ENCODE measurements around the gene SP1. TPM values are rescaled to one million over a fixed set of nuclear protein-coding genes. Genes with fewer than 3 reads are reported as not detected.

The SP1 gene
- total RNA-seq, 1 donor from 2014 or later, result 49.0 TPM

DNA sequence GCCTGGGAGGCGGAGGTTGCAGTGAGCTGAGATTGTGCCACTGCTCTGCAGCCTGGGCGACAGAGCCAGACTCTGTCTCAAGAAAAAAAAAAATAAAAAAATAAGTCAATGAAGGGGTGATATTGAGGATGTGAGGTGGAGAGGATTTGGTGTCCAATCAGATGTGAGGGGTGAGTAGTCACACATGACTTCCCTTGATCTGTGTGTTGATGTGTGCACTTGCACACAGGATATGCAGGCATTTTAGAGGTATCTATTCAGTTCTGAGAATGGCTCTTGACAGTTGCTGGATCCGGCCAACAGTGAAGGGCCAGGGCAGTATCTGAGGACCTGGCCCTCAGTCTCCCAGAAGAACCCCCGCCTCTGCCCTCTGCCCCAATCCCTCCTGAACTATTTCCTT is 36.0 kb upstream of the SP1 start:
- Histone ChIP-seq H3K4me3 (peak overlapping the region in 1 of 2 donors; percentile 81), H3K27ac (no peak overlapping the region), H3K27me3 (no peaks in the 10 kb centered on the region), H3K36me3 (no peaks in the 10 kb centered on the region), H3K4me1 (peaks cover 0 to 11% of the 10 kb centered on the region in 2 donors), H3K9me3 (no peaks in the 10 kb centered on the region)
- no peak for DNase-seq (ENCODE audit: low spot score in 2 of 2)
- intact Hi-C loops (cut with DNase I), result no loop called here
- no peak for TF ChIP-seq CTCF (IDR thresholded peaks at IDR 0.05)

- no peaks in the 10 kb centered on the region for H3K9me3 ChIP-seq
- no peaks in the 10 kb centered on the region for H3K36me3 ChIP-seq
- H3K4me1 ChIP-seq, result peaks cover 0 to 11% of the 10 kb centered on the region in 2 donors
- no peak for DNase-seq (ENCODE audit: low spot score in 2 of 2)
- intact Hi-C loops (cut with DNase I), result no loop called here
- H3K27me3 ChIP-seq, result no peaks in the 10 kb centered on the region
- peak overlapping the region; percentile 74 to 81 for H3K27ac ChIP-seq
- no peak for TF ChIP-seq CTCF (IDR thresholded peaks at IDR 0.05)
- H3K4me3 ChIP-seq, result peak overlapping the region; percentile 53 to 81
Observed at GRCh38 chr12:53344487-53344823, 35.5 kb upstream of the SP1 start.

GRCh38 chr12:53344824-53345485 is 35.0 kb upstream of the SP1 start:
- Histone ChIP-seq H3K27me3 (no peaks in the 10 kb centered on the region), H3K4me3 (peak overlapping the region; percentile 53 to 81), H3K27ac (peak overlapping the region; percentile 74 to 81), H3K9me3 (no peaks in the 10 kb centered on the region), H3K36me3 (no peaks in the 10 kb centered on the region), H3K4me1 (peaks cover 0 to 11% of the 10 kb centered on the region in 2 donors)
- intact Hi-C loops (cut with DNase I), result loop anchor here (1.0 kb wide), 1 partner anchor 21 kb away; no protein-coding TSS in a partner anchor
- peak; percentile 71 to 82 (median 82) for TF ChIP-seq CTCF (IDR thresholded peaks at IDR 0.05)
- DNase-seq (ENCODE audit: low spot score in 2 of 2), result peak; percentile 19 to 89

GRCh38 chr12:53345486-53346188 is 34.3 kb upstream of the SP1 start:
- H3K4me1 ChIP-seq, result peaks cover 0 to 11% of the 10 kb centered on the region in 2 donors
- TF ChIP-seq CTCF (IDR thresholded peaks at IDR 0.05), result no peak
- no peaks in the 10 kb centered on the region for H3K9me3 ChIP-seq
- H3K27ac ChIP-seq, result peak overlapping the region; percentile 74 to 81
- intact Hi-C loops (cut with DNase I), result loop anchor here (1.0 kb wide), 1 partner anchor 21 kb away; no protein-coding TSS in a partner anchor
- H3K27me3 ChIP-seq, result no peaks in the 10 kb centered on the region
- DNase-seq (ENCODE audit: low spot score in 2 of 2), result no peak
- H3K4me3 ChIP-seq, result peak overlapping the region; percentile 53 to 81
- no peaks in the 10 kb centered on the region for H3K36me3 ChIP-seq

DNA sequence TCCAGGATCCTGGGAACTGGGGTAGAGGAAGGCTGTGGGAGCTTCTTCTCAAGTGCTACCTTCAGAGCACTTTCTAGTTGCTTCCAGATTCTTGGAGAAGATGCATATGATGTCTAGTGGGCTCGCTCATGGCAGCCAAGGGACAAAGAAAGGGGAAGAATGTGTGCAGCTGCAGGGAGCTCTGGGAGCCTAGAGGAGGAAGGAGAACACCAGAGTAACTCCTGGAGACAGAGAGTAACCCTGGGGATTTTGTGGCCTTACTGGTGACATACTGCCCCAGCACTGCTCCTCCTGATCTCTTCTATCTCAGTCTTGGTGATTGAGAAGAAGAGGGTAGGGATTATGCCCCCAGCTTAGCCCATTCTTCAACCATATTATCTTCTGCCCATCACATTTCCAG is 33.5 kb upstream of the SP1 start:
- Histone ChIP-seq H3K27ac (peak overlapping the region; percentile 74 to 81), H3K36me3 (no peaks in the 10 kb centered on the region), H3K27me3 (no peaks in the 10 kb centered on the region), H3K9me3 (no peaks in the 10 kb centered on the region), H3K4me1 (peaks cover 0 to 11% of the 10 kb centered on the region in 2 donors), H3K4me3 (no peak overlapping the region)
- intact Hi-C loops (cut with DNase I), result no loop called here
- no peak for DNase-seq (ENCODE audit: low spot score in 2 of 2)
- no peak for TF ChIP-seq CTCF (IDR thresholded peaks at IDR 0.05)
